ENCODE measurements around the gene CDH11.

- TF ChIP-seq POLR2A (IDR thresholded peaks at IDR 0.05) (no peak), CTCF (IDR thresholded peaks at IDR 0.05 in 8 of 11, conservative IDR thresholded peaks at IDR 0.05 in 3 of 11) (no peak), POLR2AphosphoS5 (IDR thresholded peaks at IDR 0.05) (no peak)
These were observed 150.7 kb downstream of the CDH11 start for GRCh38 chr16:64971171-64971570.

Measured in spleen (tissue), 7 donors.